A549 (cell line): ENCODE measurements around the gene BCL2.

ENCODE experiments used
- ATOH8 ChIP-seq: fragments of 250-450 bp; sonication (Bioruptor Pico); IDR thresholded peaks from 2 replicates; pipeline ENCODE4 v1.5.0; 2020; ENCODE audit warnings: low read depth, mild to moderate bottlenecking, moderate library complexity
- CTCF ChIP-seq: fragments of >200 bp; sonication (Bioruptor Twin); formaldehyde crosslinking; IDR thresholded peaks from 3 replicates; pipeline ENCODE4 v1.5.1; 2016
- JUNB ChIP-seq: fragments of >200 bp; sonication (Bioruptor Twin); formaldehyde crosslinking; IDR thresholded peaks from 2 replicates; pipeline ENCODE4 v1.6.1; 2016
- MYC ChIP-seq: IDR thresholded peaks from 2 replicates; pipeline ENCODE4 v1.6.1; 2012; ENCODE audit warnings: mild to moderate bottlenecking, inconsistent platforms, low read length, improper control_type of control experiment, borderline replicate concordance
- PBX3 ChIP-seq: IDR thresholded peaks from 2 replicates; pipeline ENCODE4 v1.6.1; 2012
- RAD21 ChIP-seq, 2 experiments: fragments of >200 bp in 1 of 2; sonication (Bioruptor Twin) in 1 of 2; formaldehyde crosslinking in 1 of 2; IDR thresholded peaks in 1 of 2; conservative IDR thresholded peaks in 1 of 2; 2 replicates in 1 of 2; 3 replicates in 1 of 2; pipeline ENCODE4 v1.6.1; 2012 to 2018; ENCODE audit warnings: inconsistent platforms in 1 of 2
- REST ChIP-seq: fragments of 200-600 bp; sonication (generic); IDR thresholded peaks from 2 replicates; pipeline ENCODE4 v1.6.1; 2016; ENCODE audit warnings: antibody characterized with exemption, mild to moderate bottlenecking, moderate library complexity
- RNF2 ChIP-seq: fragments of 200-600 bp; sonication (generic); IDR thresholded peaks from 2 replicates; pipeline ENCODE4 v1.6.1; 2016; ENCODE audit warnings: low read depth, mild to moderate bottlenecking, antibody characterized with exemption, moderate library complexity, borderline replicate concordance

GRCh38 chr18:63283305-63284094 is 36.1 kb downstream of the BCL2 start:
- TF ChIP-seq MYC (no peak), CTCF (no peak), RAD21 (conservative IDR thresholded peaks at IDR 0.05 in 1 of 2, IDR thresholded peaks at IDR 0.05 in 1 of 2) (no peak), ATOH8 (no peak), JUNB (no peak), RNF2 (no peak), REST (no peak), PBX3 (no peak)
